H9 (cell line): ENCODE data around the gene FGF12. TPM values are rescaled to one million over a fixed set of nuclear protein-coding genes. Genes with fewer than 3 reads are reported as not detected.

ENCODE experiments used
- DNase-seq: peaks from one replicate; pipeline ENCODE4 v3.0.0-alpha.2; 2017
- H2AFZ ChIP-seq: one replicate; pipeline ENCODE4 v1.6.1; 2013; ENCODE audit warnings: mild to moderate bottlenecking, low read length, control low read depth, moderate library complexity
- H2AK5ac ChIP-seq: 2 replicates; pipeline ENCODE4 v1.6.1; 2013; ENCODE audit warnings: low read length, control low read depth, mixed read lengths; ENCODE audit not compliant: insufficient read length
- H2BK120ac ChIP-seq: one replicate; pipeline ENCODE4 v1.6.1; 2013; ENCODE audit warnings: low read depth, mild to moderate bottlenecking, low read length, control low read depth, inconsistent platforms; ENCODE audit not compliant: poor library complexity, severe bottlenecking
- H2BK12ac ChIP-seq: 2 replicates; pipeline ENCODE4 v1.6.1; 2013; ENCODE audit warnings: low read length, control low read depth, mixed read lengths, low read depth; ENCODE audit not compliant: insufficient read length
- H2BK15ac ChIP-seq: 2 replicates; pipeline ENCODE4 v1.6.1; 2013; ENCODE audit warnings: low read depth, low read length, control low read depth
- H2BK20ac ChIP-seq: one replicate; pipeline ENCODE4 v1.6.1; 2013; ENCODE audit warnings: low read depth, mild to moderate bottlenecking, low read length, control low read depth, inconsistent platforms; ENCODE audit not compliant: poor library complexity, severe bottlenecking
- H2BK5ac ChIP-seq: 2 replicates; pipeline ENCODE4 v1.6.1; 2013; ENCODE audit warnings: low read length, control low read depth, mixed read lengths; ENCODE audit not compliant: insufficient read length
- H3K14ac ChIP-seq: 2 replicates; pipeline ENCODE4 v1.6.1; 2013; ENCODE audit warnings: low read length, control low read depth; ENCODE audit not compliant: insufficient read depth
- H3K18ac ChIP-seq: 2 replicates; pipeline ENCODE4 v1.6.1; 2013; ENCODE audit warnings: low read depth, mild to moderate bottlenecking, mixed read lengths, low read length, control low read depth; ENCODE audit not compliant: insufficient read length
- H3K23ac ChIP-seq: 2 replicates; pipeline ENCODE4 v1.6.1; 2013; ENCODE audit warnings: low read length, control low read depth, mixed read lengths, low read depth; ENCODE audit not compliant: insufficient read length
- H3K23me2 ChIP-seq: 2 replicates; pipeline ENCODE4 v1.6.1; 2013; ENCODE audit warnings: low read depth, mild to moderate bottlenecking, mixed read lengths, low read length, control low read depth; ENCODE audit not compliant: insufficient read length, poor library complexity, severe bottlenecking
- H3K27ac ChIP-seq: 2 replicates; pipeline ENCODE4 v1.5.1; 2013; ENCODE audit warnings: low read length, control low read depth, mixed read lengths, low read depth; ENCODE audit not compliant: insufficient read length
- H3K27me3 ChIP-seq: 2 replicates; pipeline ENCODE4 v1.6.1; 2013; ENCODE audit warnings: low read length, control low read depth, inconsistent platforms; ENCODE audit not compliant: insufficient read depth
- H3K4ac ChIP-seq: 2 replicates; pipeline ENCODE4 v1.6.1; 2013; ENCODE audit warnings: low read depth, mild to moderate bottlenecking, control low read depth, inconsistent platforms, low read length, moderate library complexity
- H3K4me1 ChIP-seq: 2 replicates; pipeline ENCODE4 v1.6.1; 2013; ENCODE audit warnings: low read length, control low read depth, inconsistent platforms; ENCODE audit not compliant: insufficient read depth
- H3K4me2 ChIP-seq: 2 replicates; pipeline ENCODE4 v1.6.1; 2013; ENCODE audit warnings: low read length, control low read depth, mixed read lengths; ENCODE audit not compliant: insufficient read length, insufficient read depth
- H3K56ac ChIP-seq: 2 replicates; pipeline ENCODE4 v1.6.1; 2013; ENCODE audit warnings: low read depth, mild to moderate bottlenecking, mixed read lengths, low read length, control low read depth; ENCODE audit not compliant: insufficient read length
- H3K79me1 ChIP-seq: 2 replicates; pipeline ENCODE4 v1.6.1; 2013; ENCODE audit warnings: low read depth, mild to moderate bottlenecking, moderate library complexity, low read length, control low read depth, inconsistent platforms; ENCODE audit not compliant: insufficient read depth, poor library complexity, severe bottlenecking
- H3K79me2 ChIP-seq: 2 replicates; pipeline ENCODE4 v1.6.1; 2013; ENCODE audit warnings: low read length, control low read depth, inconsistent platforms; ENCODE audit not compliant: insufficient read depth
- H3K9ac ChIP-seq: 2 replicates; pipeline ENCODE4 v1.6.1; 2013; ENCODE audit warnings: low read length, control low read depth, mixed read lengths; ENCODE audit not compliant: insufficient read length; ENCODE audit errors: extremely low read depth
- H3K9me3 ChIP-seq: one replicate; pipeline ENCODE4 v1.6.1; 2013; ENCODE audit warnings: low read depth, low read length, inconsistent platforms; ENCODE audit not compliant: control insufficient read depth
- H3T11ph ChIP-seq: one replicate; pipeline ENCODE4 v1.6.1; 2013; ENCODE audit warnings: mild to moderate bottlenecking, low read length, control low read depth, inconsistent platforms
- H4K20me1 ChIP-seq: one replicate; pipeline ENCODE4 v1.6.1; 2013; ENCODE audit not compliant: control insufficient read depth, insufficient read length, insufficient read depth
- H4K5ac ChIP-seq: 2 replicates; pipeline ENCODE4 v1.6.1; 2013; ENCODE audit warnings: low read depth, mild to moderate bottlenecking, mixed read lengths, low read length, control low read depth; ENCODE audit not compliant: insufficient read length
- H4K8ac ChIP-seq: replicated peaks from 2 replicates; pipeline ENCODE4 v1.6.1; 2013; ENCODE audit warnings: low read length, control low read depth, mixed read lengths, low read depth; ENCODE audit not compliant: insufficient read length
- H4K91ac ChIP-seq: 2 replicates; pipeline ENCODE4 v1.6.1; 2013; ENCODE audit warnings: low read depth, mild to moderate bottlenecking, moderate library complexity, mixed read lengths, low read length, control low read depth; ENCODE audit not compliant: insufficient read length
- H3K27ac Mint-ChIP-seq, 3 experiments: 2 replicates in 2 of 3; 3 replicates in 1 of 3; pipeline ENCODE4 v1.8.0; 2020 to 2021; ENCODE audit warnings: mixed read lengths in 3 of 3, mild to moderate bottlenecking in 1 of 3, moderate library complexity in 1 of 3
- H3K27me3 Mint-ChIP-seq: 2 replicates; pipeline ENCODE4 v1.8.0; 2021; ENCODE audit warnings: low read depth, mild to moderate bottlenecking, moderate library complexity, mixed read lengths
- H3K36me3 Mint-ChIP-seq, 3 experiments: 2 replicates in 2 of 3; 3 replicates in 1 of 3; pipeline ENCODE4 v1.8.0; 2020 to 2021; ENCODE audit warnings: low read depth in 3 of 3, mixed read lengths in 3 of 3; ENCODE audit not compliant: insufficient read depth in 1 of 3
- H3K4me1 Mint-ChIP-seq, 2 experiments: 2 replicates each; pipeline ENCODE4 v1.8.0; 2020; ENCODE audit warnings: mixed read lengths in 2 of 2
- H3K4me3 Mint-ChIP-seq, 2 experiments: 2 replicates in 1 of 2; 3 replicates in 1 of 2; pipeline ENCODE4 v1.8.0; 2020 to 2021; ENCODE audit warnings: mild to moderate bottlenecking in 2 of 2, mixed read lengths in 2 of 2, moderate library complexity in 1 of 2
- H3K9me3 Mint-ChIP-seq, 2 experiments: 2 replicates in 1 of 2; 3 replicates in 1 of 2; pipeline ENCODE4 v1.8.0; 2020; ENCODE audit warnings: mild to moderate bottlenecking in 2 of 2, mixed read lengths in 2 of 2, moderate library complexity in 1 of 2
- WGBS: extraction: QIAGEN DNeasy Blood & Tissue Kit; methylation state at CpG from one replicate; pipeline ENCODE4 v1.1.7; 2013; ENCODE audit warnings: missing lambda C conversion rate, low lambda C conversion rate, mixed read lengths; ENCODE audit not compliant: insufficient read length; ENCODE audit errors: extremely low coverage; 5-methylcytosine and 5-hydroxymethylcytosine counted together
- total RNA-seq: library from RNA; stranded (reverse); gene quantifications from 2 replicates; pipeline ENCODE4 v1.2.1, GENCODE V29; 2021
- TF ChIP-seq, protein P1 (sequence below): fragments of 200-600 bp; sonication (generic); conservative IDR thresholded peaks from 3 replicates; pipeline ENCODE4 v1.8.0; 2021; ENCODE audit warnings: antibody characterized with exemption, mild to moderate bottlenecking

The FGF12 gene
- total RNA-seq, 1 experiment from 2014 or later, result 5.6 TPM

- Histone ChIP-seq H2BK20ac (no peak overlapping the region), H2AK5ac (no peak overlapping the region), H4K8ac (no peak overlapping the region), H3K79me1 (no peaks in the 10 kb centered on the region), H3K27ac (peak overlapping the region; percentile 4), H4K5ac (no peak overlapping the region), H2BK120ac (no peak overlapping the region), H2AFZ (no peak overlapping the region), H4K20me1 (no peaks in the 10 kb centered on the region), H3K79me2 (no peaks in the 10 kb centered on the region), H3K27me3 (no peaks in the 10 kb centered on the region), H3K56ac (no peak overlapping the region), H3K18ac (no peak overlapping the region), H3K9me3 (no peaks in the 10 kb centered on the region), H3K4me1 (peaks cover 3% of the 10 kb centered on the region; the same call in 1 of the 2 replicates), H3K23ac (no peak overlapping the region), H2BK12ac (no peak overlapping the region), H3K4ac (no peak overlapping the region), H2BK15ac (no peak overlapping the region), H2BK5ac (no peak overlapping the region), H3T11ph (no peak overlapping the region), H3K4me2 (no peak overlapping the region), H4K91ac (no peak overlapping the region), H3K9ac (no peak overlapping the region), H3K23me2 (no peaks in the 10 kb centered on the region), H3K14ac (no peak overlapping the region)
- Mint-ChIP-seq H3K27me3 (no peaks in the 10 kb centered on the region), H3K36me3 (peaks cover 0 to 6% (median 5%) of the 10 kb centered on the region in 3 experiments; a peak in 6 of 7 replicates), H3K4me1 (peaks cover 51 to 53% of the 10 kb centered on the region in 2 experiments), H3K9me3 (peaks cover 2 to 7% of the 10 kb centered on the region in 2 experiments; a peak in 4 of 5 replicates), H3K27ac (peak overlapping the region in 2 of 3 experiments; percentile 46 to 95; a peak in 5 of 7 replicates), H3K4me3 (peak overlapping the region in 1 of 2 experiments; percentile 2; a peak in 1 of 5 replicates)
- peak; percentile 57 for DNase-seq
- TF ChIP-seq, protein P1, sequence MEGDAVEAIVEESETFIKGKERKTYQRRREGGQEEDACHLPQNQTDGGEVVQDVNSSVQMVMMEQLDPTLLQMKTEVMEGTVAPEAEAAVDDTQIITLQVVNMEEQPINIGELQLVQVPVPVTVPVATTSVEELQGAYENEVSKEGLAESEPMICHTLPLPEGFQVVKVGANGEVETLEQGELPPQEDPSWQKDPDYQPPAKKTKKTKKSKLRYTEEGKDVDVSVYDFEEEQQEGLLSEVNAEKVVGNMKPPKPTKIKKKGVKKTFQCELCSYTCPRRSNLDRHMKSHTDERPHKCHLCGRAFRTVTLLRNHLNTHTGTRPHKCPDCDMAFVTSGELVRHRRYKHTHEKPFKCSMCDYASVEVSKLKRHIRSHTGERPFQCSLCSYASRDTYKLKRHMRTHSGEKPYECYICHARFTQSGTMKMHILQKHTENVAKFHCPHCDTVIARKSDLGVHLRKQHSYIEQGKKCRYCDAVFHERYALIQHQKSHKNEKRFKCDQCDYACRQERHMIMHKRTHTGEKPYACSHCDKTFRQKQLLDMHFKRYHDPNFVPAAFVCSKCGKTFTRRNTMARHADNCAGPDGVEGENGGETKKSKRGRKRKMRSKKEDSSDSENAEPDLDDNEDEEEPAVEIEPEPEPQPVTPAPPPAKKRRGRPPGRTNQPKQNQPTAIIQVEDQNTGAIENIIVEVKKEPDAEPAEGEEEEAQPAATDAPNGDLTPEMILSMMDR, result no peak
- WGBS, result no CpG with 5 or more reads among the region's 1 CpG
These were observed 19.8 kb upstream of the FGF12 start for GRCh38 chr3:192747145-192747544.
